WERI-Rb-1 (cell line): ENCODE data around the gene SLC16A14.
"Not testable (repeated sequence)": the region's sequence is repeated elsewhere in the genome, so short reads cannot be mapped to it uniquely, and the experiment has no call there.

Experiments used
- DNase-seq: peaks from one replicate; pipeline ENCODE4 v3.0.0-alpha.2; 2020
- H3K27ac ChIP-seq: fragments of 250-450 bp; sonication (Bioruptor Pico); 2 replicates; pipeline ENCODE4 v1.5.1; 2020; ENCODE audit warnings: mild to moderate bottlenecking, moderate library complexity
- H3K27me3 ChIP-seq: fragments of 250-450 bp; sonication (Bioruptor Pico); 2 replicates; pipeline ENCODE4 v1.5.1; 2021; ENCODE audit warnings: mild to moderate bottlenecking, low read depth, moderate library complexity; ENCODE audit not compliant: insufficient read depth, severe bottlenecking
- H3K36me3 ChIP-seq: fragments of 250-450 bp; sonication (Bioruptor Pico); 2 replicates; pipeline ENCODE4 v1.5.1; 2020; ENCODE audit warnings: mild to moderate bottlenecking, moderate library complexity
- H3K4me3 ChIP-seq: 2 replicates; pipeline ENCODE4 v1.5.1; 2011; ENCODE audit warnings: low read depth, mild to moderate bottlenecking, control low read depth, low read length
- H3K9me3 ChIP-seq: fragments of 250-450 bp; sonication (Bioruptor Pico); 2 replicates; pipeline ENCODE4 v1.5.1; 2021; ENCODE audit warnings: mild to moderate bottlenecking, moderate library complexity; ENCODE audit not compliant: severe bottlenecking
- TF ChIP-seq, protein P1 (sequence below): IDR thresholded peaks from 2 replicates; pipeline ENCODE4 v1.5.1; 2011; ENCODE audit warnings: low read depth, mild to moderate bottlenecking, control low read depth, inconsistent platforms, low read length

Gene SLC16A14, protein sequence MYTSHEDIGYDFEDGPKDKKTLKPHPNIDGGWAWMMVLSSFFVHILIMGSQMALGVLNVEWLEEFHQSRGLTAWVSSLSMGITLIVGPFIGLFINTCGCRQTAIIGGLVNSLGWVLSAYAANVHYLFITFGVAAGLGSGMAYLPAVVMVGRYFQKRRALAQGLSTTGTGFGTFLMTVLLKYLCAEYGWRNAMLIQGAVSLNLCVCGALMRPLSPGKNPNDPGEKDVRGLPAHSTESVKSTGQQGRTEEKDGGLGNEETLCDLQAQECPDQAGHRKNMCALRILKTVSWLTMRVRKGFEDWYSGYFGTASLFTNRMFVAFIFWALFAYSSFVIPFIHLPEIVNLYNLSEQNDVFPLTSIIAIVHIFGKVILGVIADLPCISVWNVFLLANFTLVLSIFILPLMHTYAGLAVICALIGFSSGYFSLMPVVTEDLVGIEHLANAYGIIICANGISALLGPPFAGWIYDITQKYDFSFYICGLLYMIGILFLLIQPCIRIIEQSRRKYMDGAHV

DNA sequence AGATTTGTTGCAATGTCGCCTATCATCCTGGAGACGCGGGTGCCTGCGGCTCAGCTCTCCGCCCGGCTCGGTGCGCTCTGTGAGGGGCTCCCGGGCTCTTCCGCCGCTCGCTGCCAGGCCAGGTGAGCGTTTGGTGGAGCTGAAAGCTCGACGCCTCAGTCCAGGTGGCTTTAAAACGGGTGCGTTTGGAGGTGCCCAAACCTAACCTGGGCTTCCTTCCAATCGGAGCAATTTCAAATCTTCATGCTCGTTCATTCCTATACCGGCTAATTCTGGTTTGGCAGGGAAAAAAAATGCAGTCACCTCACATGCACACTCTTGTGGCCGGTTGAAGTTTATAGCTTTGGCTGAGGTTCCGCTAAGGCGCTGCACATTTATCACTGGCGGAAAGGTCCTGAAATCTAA, at the start of gene SLC16A14:
Gene SLC16A14, minus strand, starts transcription at position 274 of the 405 bp plus-strand sequence. CDS start 9,572 bp downstream, outside the sequence.
- TF ChIP-seq, protein P1, sequence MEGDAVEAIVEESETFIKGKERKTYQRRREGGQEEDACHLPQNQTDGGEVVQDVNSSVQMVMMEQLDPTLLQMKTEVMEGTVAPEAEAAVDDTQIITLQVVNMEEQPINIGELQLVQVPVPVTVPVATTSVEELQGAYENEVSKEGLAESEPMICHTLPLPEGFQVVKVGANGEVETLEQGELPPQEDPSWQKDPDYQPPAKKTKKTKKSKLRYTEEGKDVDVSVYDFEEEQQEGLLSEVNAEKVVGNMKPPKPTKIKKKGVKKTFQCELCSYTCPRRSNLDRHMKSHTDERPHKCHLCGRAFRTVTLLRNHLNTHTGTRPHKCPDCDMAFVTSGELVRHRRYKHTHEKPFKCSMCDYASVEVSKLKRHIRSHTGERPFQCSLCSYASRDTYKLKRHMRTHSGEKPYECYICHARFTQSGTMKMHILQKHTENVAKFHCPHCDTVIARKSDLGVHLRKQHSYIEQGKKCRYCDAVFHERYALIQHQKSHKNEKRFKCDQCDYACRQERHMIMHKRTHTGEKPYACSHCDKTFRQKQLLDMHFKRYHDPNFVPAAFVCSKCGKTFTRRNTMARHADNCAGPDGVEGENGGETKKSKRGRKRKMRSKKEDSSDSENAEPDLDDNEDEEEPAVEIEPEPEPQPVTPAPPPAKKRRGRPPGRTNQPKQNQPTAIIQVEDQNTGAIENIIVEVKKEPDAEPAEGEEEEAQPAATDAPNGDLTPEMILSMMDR = no peak
- Histone ChIP-seq H3K4me3 (peak within 1 kb of the TSS; percentile 36), H3K36me3 (no peaks in the 10 kb centered on the region), H3K9me3 (peaks cover 11% of the 10 kb centered on the region), H3K27ac (no peak within 1 kb of the TSS), H3K27me3 (peaks cover 80% of the 10 kb centered on the region)
- peak; percentile 9 for DNase-seq

DNA sequence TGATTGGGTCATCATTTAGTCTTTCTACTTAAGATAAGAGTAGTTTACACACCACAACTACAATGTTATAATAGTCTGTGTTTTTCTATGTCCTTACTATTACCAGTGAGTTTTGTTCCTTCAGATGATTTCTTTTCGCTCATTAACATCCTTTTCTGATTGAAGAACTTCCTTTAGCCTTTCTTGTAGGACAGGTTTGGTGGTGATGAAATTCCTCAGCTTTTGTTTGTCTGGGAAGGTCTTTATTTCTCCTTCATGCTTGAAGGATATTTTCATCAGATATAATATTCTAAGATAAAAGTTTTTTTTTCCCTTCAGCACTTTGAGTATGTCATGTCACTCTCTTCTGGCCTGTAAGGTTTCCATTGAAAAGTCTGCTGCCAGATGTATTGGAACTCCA, 38.0 kb upstream of the SLC16A14 start:
- no peak for DNase-seq
- Histone ChIP-seq H3K36me3 (no peaks in the 10 kb centered on the region), H3K4me3 (no peak overlapping the region), H3K9me3 (no peaks in the 10 kb centered on the region), H3K27ac (no peak overlapping the region), H3K27me3 (peaks cover 20% of the 10 kb centered on the region)
- TF ChIP-seq, protein P1 = no peak

DNA sequence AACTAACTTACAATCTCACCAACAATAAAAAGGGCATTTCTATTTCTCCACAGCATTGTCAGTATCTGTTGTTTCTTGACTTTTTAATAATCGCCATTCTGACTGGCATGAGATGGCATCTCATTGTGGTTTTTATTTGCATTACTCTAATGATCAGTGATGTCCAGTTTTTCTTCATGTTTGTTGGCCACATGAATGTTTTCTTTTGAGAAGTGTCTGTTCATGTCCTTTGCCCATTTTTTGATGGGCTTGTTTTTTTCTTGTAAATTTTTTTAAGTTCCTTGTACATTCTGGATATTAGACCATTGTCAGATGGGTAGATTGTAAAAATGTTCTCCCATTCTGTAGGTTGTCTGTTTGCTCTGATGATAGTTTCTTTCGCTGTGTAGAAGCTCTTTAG, 33.2 kb upstream of the SLC16A14 start:
- not testable (repeated sequence) for DNase-seq

DNA sequence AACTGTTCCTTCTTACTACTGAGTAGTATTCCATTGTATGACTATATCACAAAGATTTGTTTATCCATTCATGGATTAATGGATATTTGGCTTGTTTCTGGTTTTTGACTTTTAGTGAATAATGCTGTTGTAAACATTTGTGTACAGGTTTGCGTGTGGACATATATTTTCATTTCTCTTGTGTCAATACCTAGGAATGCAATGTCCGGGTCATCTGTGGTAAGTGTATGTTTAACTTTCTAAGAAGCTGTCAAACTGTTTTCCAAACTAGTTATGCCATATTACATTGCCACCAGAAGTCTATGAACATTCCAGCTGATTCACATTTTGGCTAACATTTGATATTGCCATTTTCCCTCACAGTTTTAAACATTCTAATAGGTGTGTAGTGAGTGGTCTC, 29.1 kb upstream of the SLC16A14 start:
- H3K36me3 ChIP-seq = no peaks in the 10 kb centered on the region
- no peak overlapping the region for H3K27ac ChIP-seq
- peaks cover 3% of the 10 kb centered on the region for H3K9me3 ChIP-seq
- no peak for DNase-seq
- H3K27me3 ChIP-seq = peaks cover 18% of the 10 kb centered on the region
- TF ChIP-seq, protein P1 = no peak
- no peak overlapping the region for H3K4me3 ChIP-seq

More for the DNA sequence above, 33.2 kb upstream of the SLC16A14 start:
- not testable (repeated sequence) for H3K4me3 ChIP-seq, H3K27ac ChIP-seq, H3K36me3 ChIP-seq, H3K9me3 ChIP-seq
- peaks cover 20% of the 10 kb centered on the region for H3K27me3 ChIP-seq

DNA sequence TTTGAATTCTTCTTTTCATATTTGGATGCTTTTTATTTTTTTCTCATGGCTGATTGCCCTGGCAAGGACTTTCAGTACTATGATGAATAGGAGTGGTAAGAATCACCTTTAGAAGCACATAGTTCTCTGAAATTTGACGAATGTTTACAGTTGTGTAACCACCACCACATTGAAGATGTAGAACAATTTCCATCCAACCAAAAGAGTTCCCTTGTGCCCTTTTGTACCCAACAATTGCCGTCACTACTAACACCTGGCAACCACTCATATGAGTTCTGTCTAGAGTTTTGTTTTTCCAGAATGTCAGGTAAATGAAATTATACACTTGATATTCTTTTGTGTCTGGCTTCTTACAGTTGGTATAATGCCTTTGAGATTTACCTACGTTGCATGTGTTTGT, 28.7 kb upstream of the SLC16A14 start:
- Histone ChIP-seq H3K27ac (no peak overlapping the region), H3K27me3 (peaks cover 18% of the 10 kb centered on the region), H3K9me3 (peaks cover 3% of the 10 kb centered on the region), H3K4me3 (no peak overlapping the region), H3K36me3 (no peaks in the 10 kb centered on the region)
- TF ChIP-seq, protein P1 = no peak
- no peak for DNase-seq

DNA sequence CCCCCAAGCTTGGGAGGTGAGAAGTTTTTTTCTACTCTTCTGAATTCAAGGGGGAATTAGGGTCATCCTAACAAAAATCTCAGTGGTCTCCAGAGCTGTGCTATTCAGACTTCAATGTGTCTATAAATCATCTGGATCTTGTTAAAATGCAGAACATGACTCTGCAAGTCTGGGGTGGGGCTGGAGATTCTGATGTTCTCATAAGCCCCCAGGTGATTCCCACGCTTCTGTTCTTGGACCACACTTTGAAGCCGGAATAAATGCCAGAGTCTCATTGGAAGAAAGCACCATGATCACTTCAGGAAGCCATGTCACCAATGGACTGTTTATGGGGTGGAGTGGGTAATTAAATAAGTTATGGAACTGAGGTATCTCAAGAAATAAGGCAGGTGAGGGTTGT, 22.2 kb upstream of the SLC16A14 start:
- Histone ChIP-seq H3K9me3 (peaks cover 3% of the 10 kb centered on the region), H3K4me3 (no peak overlapping the region), H3K27ac (no peak overlapping the region), H3K36me3 (no peaks in the 10 kb centered on the region), H3K27me3 (peaks cover 21% of the 10 kb centered on the region)
- TF ChIP-seq, protein P1 = no peak
- DNase-seq = no peak
